CD4-positive, alpha-beta T cell treated with Interleukin-2 at 100 ng/mL for 4 hours (primary cell): ENCODE data around the gene KATNAL1.
A peak's percentile ranks its signal among the peaks of the same experiment; 100 is the strongest.
"Not testable (repeated sequence)": the region's sequence is repeated elsewhere in the genome, so short reads cannot be mapped to it uniquely, and the experiment has no call there.

Experiments
- DNase-seq: peaks from one replicate; pipeline ENCODE4 v3.0.0-alpha.2; 2020; ENCODE audit warnings: low spot score

KATNAL1 gene

DNA sequence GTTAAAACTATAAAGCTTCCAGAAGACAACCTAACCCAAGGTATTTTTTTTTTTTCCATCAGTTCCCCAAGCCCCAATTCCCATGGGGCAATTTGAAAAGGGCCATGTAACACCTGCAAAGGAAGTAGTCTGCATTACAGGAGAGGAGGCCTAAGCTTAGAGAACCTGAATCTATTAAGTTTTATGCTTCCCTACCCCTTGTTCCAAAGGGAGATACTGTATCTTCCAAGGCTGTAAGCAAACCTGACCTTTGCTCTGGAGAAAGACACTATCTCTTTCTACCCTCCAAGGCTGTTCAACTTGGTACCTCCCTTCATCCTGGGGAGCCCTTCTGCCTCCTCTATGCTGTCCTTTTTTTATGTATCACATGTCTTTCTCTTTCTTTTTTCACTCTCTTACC is 15.0 kb downstream of the KATNAL1 start:
- no peak for DNase-seq

DNA sequence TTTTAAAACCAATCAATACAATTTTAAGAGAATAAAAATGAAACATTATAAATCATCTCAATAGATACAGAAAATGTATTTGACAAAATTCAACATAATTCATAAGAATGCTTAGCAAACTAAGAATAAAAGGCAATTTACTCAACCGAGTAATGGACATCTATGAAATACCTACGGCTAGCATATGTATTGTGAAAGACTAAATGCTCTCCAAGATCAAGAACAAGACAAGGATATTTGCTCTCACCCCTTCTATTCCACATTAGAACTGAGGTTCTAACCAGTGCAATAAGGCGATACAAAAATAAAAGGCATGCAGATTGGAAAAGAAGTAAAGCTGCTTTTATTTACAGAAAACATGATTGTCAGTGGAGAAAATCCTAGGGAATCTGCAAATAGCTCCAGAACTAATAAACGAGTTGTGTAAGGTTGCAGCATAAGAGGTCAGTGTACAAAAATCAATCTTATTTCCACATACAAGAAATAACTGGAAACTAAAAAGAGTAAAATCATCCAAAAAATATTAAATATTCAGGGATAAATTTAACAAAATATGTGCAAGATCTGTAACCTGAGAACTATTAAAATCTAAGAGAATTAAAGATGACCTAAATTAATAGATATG is 16.4 kb downstream of the KATNAL1 start:
- no peak for DNase-seq

GRCh38 chr13:30289533-30289932 is 17.8 kb downstream of the KATNAL1 start:
- DNase-seq, result no peak

DNA sequence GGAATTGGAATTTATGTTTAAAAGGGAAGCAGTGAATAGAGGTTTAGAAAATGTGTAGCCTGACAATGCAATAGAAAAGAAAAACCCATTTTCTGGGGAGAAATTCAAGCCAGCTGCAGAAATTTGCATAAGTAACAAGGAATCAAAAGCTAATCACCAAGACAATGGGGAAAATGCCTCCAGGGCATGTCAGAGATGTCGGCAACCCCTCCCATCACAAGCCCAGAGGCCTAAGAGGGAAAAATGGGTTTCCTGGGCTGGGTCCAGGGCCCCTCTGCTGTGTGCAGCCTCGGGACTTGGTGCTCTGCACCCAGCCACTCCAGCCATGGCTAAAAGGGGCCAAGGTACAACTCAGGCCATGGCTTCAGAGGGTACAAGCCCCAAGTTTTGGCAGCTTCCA is 21.3 kb downstream of the KATNAL1 start:
- not testable (repeated sequence) for DNase-seq

GRCh38 chr13:30276178-30276577 is 31.2 kb downstream of the KATNAL1 start:
- no peak for DNase-seq

DNA sequence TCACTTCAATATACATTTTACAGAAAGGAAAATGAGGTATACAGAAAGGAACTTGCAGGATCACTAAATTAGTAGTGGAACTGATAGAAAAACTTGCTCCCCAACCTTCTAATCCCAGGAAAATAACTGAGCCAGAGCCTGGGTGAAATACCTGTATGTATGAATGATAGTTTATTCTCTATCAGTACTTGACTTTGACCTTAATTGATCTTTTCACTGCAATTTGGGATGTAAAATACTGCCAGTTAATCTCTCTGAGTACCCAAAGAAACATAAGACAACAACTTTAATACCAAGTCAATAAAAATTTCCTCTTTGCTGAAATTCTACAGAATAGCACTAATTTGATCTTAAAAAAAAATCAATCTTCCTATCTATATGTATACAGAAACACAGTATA is 33.3 kb downstream of the KATNAL1 start:
- DNase-seq, result no peak

DNA sequence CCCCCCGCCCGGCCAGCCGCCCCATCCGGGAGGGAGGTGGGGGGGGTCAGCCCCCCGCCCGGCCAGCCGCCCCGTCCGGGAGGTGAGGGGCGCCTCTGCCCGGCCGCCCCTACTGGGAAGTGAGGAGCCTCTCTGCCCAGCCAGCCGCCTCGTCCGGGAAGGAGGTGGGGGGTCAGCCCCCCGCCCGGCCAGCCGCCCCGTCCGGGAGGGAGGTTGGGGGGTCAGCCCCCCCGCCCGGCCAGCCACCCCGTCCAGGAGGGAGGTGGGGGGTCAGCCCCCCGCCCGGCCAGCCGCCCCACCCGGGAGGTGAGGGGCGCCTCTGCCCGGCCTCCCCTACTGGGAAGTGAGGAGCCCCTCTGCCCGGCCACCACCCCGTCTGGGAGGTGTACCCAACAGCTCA is 37.3 kb downstream of the KATNAL1 start:
- DNase-seq, result not testable (repeated sequence)

GRCh38 chr13:30268673-30269072 is 38.7 kb downstream of the KATNAL1 start:
- DNase-seq, result no peak

- DNase-seq, result no peak
These were observed 40.6 kb downstream of the KATNAL1 start for GRCh38 chr13:30266756-30267155.

GRCh38 chr13:30259149-30259733 is 48.1 kb downstream of the KATNAL1 start:
- not testable (repeated sequence) for DNase-seq

DNA sequence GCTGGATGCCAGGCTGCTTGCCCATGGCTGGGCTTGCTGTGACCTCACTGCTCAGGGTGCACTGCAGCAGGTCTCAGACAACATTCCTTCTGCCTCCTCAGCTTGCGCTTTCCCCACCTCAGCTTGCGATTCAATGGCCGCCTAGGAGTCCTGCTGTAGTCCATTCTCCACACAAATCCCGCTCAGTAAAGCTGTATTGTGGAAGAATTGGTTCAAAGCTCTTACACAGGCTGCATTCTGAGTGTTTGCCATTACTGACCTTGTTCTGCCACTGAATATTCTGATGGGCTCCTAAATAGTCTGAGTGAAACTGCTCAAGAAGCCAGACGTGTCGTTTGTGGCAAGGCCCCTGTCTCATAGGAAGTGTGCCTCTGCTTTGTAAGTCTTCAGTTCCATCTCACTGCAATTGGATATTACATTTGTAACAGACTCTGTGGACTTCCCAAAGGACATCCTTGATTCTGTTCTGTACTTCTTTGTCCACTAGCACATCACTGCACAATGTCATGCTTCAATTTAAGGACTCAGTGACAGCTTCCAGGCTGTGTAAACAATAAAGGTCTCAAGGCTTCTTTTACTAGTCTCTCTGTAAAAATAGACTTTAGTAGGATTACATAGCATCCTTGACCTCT is 49.8 kb downstream of the KATNAL1 start:
- no peak for DNase-seq

GRCh38 chr13:30256713-30257467 is 50.5 kb downstream of the KATNAL1 start:
- DNase-seq, result no peak

DNA sequence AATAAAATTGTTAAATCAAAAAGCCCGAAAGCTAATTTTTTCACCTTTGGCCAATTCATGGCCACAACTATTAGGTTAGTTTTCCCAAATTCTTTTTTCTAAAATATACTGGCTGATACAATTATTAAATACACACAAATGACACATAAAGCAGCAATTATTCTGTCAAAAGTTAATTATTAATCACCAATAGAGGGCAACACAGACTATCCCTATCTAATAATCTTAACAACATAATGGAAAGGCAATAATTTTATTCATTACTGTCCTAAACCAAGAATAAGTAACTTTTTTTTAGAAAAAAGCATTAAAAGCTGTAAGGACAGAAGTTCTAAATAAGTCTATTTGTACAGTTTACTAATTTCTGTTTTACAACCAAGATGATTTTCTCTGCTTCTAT is 51.7 kb downstream of the KATNAL1 start:
- DNase-seq, result peak; percentile 14

- DNase-seq, result no peak
These were observed 53.5 kb downstream of the KATNAL1 start for GRCh38 chr13:30253830-30254229.

DNA sequence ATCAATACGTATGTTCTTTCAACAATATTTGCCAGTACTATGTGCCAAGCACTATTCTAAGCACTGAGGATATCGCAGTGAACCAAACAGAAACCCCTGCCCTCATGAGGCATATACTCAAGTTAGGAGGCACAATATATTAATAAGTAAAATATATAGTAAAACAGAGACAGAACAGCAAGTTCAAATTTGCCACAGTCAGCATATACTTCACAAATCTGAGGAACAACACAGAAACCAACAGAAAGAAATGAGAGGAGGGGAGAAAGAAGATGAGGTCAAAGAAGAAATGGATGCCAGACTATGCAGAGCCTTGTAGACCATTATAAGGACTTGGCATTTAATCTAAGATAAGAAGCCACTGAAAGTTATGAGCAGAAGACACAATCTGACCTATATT is 59.9 kb downstream of the KATNAL1 start:
- DNase-seq, result no peak

DNA sequence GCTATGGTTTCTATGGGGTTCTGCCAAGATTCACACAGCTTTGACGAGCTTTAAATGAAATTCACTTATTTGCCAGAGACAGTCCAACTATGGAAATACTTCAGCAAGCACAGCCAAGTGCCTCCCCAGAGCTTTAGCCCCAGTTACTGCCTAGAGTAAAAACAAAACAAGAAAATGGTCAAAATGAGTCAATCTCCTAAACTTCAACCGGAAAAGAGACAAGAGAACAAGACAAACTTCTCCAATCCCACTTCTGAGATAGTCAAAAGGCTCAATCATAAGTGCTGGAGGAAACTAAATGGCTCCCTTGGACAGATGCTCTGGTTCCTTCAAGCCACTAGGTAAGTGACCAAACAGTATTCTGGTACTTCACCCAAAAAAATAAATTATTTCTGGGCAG is 65.8 kb downstream of the KATNAL1 start:
- no peak for DNase-seq

GRCh38 chr13:30240608-30241007 is 66.7 kb downstream of the KATNAL1 start:
- no peak for DNase-seq

GRCh38 chr13:30235216-30235615 is 72.1 kb downstream of the KATNAL1 start:
- no peak for DNase-seq

- no peak for DNase-seq
These were observed 72.7 kb downstream of the KATNAL1 start for GRCh38 chr13:30234619-30235162.

- DNase-seq, result no peak
These were observed 82.6 kb downstream of the KATNAL1 start for GRCh38 chr13:30224732-30225131.

DNA sequence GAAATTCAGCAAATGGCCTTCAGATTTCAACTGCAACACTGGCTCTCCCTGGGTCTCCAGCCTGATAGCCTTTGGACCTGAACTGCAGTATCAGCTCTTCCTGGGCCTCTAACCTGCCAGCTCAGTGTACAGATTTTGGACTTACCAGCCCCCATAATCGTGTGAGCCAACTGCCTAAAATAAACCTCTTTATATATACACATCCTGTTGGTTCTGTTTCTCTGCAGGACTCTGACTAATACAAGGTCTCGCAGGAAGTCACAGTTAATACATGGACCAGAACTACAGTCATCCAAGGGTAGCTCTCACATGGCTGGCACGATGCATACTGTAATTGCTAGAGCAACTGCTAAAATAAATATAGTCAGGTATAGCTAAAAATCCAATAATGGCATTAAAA is 85.1 kb downstream of the KATNAL1 start:
- DNase-seq, result no peak

- DNase-seq, result no peak
These were observed 91.2 kb downstream of the KATNAL1 start for GRCh38 chr13:30216111-30216510.

DNA sequence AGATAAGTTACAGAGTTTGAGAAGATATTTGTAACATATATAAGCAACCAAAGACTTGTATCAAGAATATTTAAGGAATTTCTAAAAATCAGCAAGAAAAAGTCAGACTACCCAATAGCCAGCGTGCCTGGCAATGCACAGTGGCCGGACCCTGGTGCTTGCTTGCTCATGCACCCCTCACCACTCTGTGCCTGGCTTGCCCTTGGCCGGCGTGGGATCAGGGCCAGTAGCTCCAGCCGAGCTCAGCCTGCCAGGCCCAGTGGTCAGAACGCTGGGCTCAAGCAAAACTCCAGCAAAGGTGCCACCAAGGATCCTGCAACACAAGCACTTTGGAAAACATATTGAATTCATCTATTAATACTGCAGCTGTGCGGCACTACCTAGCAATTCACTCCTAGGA is 95.1 kb downstream of the KATNAL1 start:
- no peak for DNase-seq
